ENCODE measurements around the gene SPDYE4. TPM values are rescaled to one million over a fixed set of nuclear protein-coding genes. Genes with fewer than 3 reads are reported as not detected.

Gene SPDYE4
- total RNA-seq, 1 experiment from 2014 or later: not detected

DNA sequence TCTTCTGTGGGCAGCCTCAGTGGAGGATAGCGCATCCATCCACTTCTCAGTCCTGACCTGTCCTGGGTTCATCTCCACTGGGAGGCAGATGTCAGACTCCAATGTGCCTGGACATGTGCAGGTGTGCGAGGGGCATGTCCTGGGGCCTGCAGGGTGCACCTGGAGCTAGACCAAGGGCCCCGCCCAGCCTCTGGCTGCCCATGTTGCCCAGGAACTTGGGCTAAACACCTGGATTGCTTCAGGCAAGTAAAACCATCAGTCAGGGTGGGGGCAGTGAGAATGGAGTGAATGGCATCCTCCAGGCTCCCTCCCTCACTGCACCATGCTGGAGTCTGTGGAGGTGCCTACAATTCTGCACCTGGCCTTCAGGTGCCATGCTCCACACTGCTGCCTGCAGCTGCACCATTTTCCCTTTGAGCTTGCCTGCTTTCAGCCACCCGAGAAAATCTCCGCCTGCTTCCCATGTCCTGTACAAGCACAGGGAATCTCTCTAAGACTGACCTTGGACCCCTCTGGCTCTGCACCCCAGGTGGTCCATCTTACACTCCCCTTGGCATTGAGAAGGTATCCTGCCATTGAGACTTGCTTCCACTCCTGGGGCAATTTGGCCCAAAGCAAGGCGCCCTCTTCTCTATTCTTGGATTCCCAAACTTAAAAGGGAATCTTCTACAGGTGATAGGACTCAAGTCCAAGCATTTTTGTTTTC, 42.9 kb upstream of the SPDYE4 start:
- Histone ChIP-seq H3K79me2 (ENCODE audit: low read length) (no peaks in the 10 kb centered on the region), H3K27me3 (ENCODE audit: low read length) (0 out of 2 replicates have a peak, but pooled peaks cover 4% of the 10 kb centered on the region), H3K4me3 (ENCODE audit: low read length) (no peak overlapping the region), H3K36me3 (ENCODE audit: low read depth, low read length) (no peaks in the 10 kb centered on the region), H4K20me1 (ENCODE audit: low read length) (no peaks in the 10 kb centered on the region), H3K4me2 (ENCODE audit: low read length) (no peak overlapping the region), H3K9me3 (ENCODE audit: low read length) (no peaks in the 10 kb centered on the region), H3F3A (ENCODE audit: low read length, unreplicated experiment) (no peaks in the 10 kb centered on the region), H2AFZ (ENCODE audit: low read length) (no peak overlapping the region), H3K9me2 (replicated peaks; ENCODE audit: low read length) (no peaks in the 10 kb centered on the region), H3K9ac (ENCODE audit: low read length) (no peak overlapping the region), H3K4me1 (ENCODE audit: insufficient read depth, low read length) (no peaks in the 10 kb centered on the region), H3K27ac (ENCODE audit: low read length) (no peak overlapping the region)
- ATAC-seq: no peak
- ChIA-PET POLR2A (ENCODE audit: unreplicated experiment) (no interaction called here), CTCF (no interaction called here)
- intact Hi-C loops (cut with micrococcal nuclease): no loop called here
- no TSS peak for BruUV-seq (replicated peaks)
- DNase-seq: no peak
- TF ChIP-seq EZH2 (IDR thresholded peaks at IDR 0.05; ENCODE audit: low read length, unreplicated experiment) (no peak), EZH2phosphoT487 (IDR thresholded peaks at IDR 0.05; ENCODE audit: borderline replicate concordance, low read length) (no peak)
- TF ChIP-seq, protein P1, sequence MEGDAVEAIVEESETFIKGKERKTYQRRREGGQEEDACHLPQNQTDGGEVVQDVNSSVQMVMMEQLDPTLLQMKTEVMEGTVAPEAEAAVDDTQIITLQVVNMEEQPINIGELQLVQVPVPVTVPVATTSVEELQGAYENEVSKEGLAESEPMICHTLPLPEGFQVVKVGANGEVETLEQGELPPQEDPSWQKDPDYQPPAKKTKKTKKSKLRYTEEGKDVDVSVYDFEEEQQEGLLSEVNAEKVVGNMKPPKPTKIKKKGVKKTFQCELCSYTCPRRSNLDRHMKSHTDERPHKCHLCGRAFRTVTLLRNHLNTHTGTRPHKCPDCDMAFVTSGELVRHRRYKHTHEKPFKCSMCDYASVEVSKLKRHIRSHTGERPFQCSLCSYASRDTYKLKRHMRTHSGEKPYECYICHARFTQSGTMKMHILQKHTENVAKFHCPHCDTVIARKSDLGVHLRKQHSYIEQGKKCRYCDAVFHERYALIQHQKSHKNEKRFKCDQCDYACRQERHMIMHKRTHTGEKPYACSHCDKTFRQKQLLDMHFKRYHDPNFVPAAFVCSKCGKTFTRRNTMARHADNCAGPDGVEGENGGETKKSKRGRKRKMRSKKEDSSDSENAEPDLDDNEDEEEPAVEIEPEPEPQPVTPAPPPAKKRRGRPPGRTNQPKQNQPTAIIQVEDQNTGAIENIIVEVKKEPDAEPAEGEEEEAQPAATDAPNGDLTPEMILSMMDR (conservative IDR thresholded peaks at IDR 0.05; ENCODE audit: low read depth, low read length): no peak

DNA sequence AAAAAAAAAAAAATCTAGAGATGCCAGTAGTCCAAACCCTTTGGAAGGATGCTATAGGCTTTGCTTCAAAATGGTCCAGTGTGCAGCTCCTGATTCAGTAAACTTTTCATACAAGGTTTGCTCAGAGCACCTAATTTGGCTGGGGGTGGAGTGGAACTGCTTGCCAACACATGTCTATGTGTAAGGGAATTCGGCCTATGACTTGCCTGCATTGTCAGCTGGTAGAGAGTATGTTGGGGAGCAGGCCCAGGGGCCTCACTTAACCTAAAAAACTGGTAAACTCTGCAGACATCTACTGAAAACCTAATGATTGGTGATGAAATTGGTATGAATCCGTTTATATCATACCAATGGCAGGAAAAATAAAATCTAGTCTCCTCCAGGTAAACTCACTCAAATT, 42.3 kb upstream of the SPDYE4 start:
- BruUV-seq (replicated peaks): no TSS peak
- Histone ChIP-seq H3K36me3 (ENCODE audit: low read depth, low read length) (no peaks in the 10 kb centered on the region), H4K20me1 (ENCODE audit: low read length) (no peaks in the 10 kb centered on the region), H3K9me2 (replicated peaks; ENCODE audit: low read length) (no peaks in the 10 kb centered on the region), H3K4me1 (ENCODE audit: insufficient read depth, low read length) (no peaks in the 10 kb centered on the region), H3K4me2 (ENCODE audit: low read length) (no peak overlapping the region), H3F3A (ENCODE audit: low read length, unreplicated experiment) (no peaks in the 10 kb centered on the region), H3K27ac (ENCODE audit: low read length) (no peak overlapping the region), H3K27me3 (ENCODE audit: low read length) (0 out of 2 replicates have a peak, but pooled peaks cover 4% of the 10 kb centered on the region), H3K9me3 (ENCODE audit: low read length) (no peaks in the 10 kb centered on the region), H3K79me2 (ENCODE audit: low read length) (no peaks in the 10 kb centered on the region), H3K4me3 (ENCODE audit: low read length) (no peak overlapping the region), H2AFZ (ENCODE audit: low read length) (no peak overlapping the region), H3K9ac (ENCODE audit: low read length) (no peak overlapping the region)
- intact Hi-C loops (cut with micrococcal nuclease): no loop called here
- POLR2A ChIA-PET (ENCODE audit: unreplicated experiment): no interaction called here
- CTCF ChIA-PET: no interaction called here
- no peak for TF ChIP-seq EZH2 (IDR thresholded peaks at IDR 0.05; ENCODE audit: low read length, unreplicated experiment)
- TF ChIP-seq, protein P1 (conservative IDR thresholded peaks at IDR 0.05; ENCODE audit: low read depth, low read length): no peak
- TF ChIP-seq EZH2phosphoT487 (IDR thresholded peaks at IDR 0.05; ENCODE audit: borderline replicate concordance, low read length): no peak
- DNase-seq (no peak), ATAC-seq (no peak)

DNA sequence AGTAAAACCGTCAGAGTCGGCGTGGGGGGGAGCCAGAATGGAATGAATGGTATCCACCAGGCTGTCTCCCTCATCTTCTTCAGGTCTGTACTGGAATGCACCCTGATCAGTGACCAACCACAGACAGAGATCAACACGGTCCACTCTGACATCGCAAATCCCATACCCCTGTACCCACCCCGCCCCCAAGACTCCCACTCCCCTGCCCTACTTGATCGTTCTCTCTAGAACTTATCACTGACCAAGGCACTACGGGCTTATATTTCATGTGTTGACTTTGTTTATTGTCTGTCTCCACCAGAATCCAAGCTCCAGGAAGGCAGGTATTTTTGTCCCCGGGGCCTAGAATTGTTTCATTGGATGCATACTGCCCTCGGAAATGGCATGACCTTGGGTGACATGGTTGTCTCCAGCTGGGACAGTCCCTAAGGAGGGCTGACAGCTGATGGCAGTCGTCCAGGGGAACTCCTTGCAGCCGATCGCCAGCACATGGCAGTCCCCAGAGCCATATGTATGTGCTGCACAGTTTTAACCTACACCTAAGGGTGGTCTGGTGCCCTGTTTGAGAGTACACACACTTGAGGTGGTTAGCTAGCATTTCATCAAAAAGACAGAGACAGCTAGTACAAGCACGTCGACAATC, 41.3 kb upstream of the SPDYE4 start:
- Histone ChIP-seq H3K36me3 (ENCODE audit: low read depth, low read length) (no peaks in the 10 kb centered on the region), H3K4me1 (ENCODE audit: insufficient read depth, low read length) (no peaks in the 10 kb centered on the region), H3K9ac (ENCODE audit: low read length) (no peak overlapping the region), H2AFZ (ENCODE audit: low read length) (no peak overlapping the region), H3K4me2 (ENCODE audit: low read length) (no peak overlapping the region), H4K20me1 (ENCODE audit: low read length) (no peaks in the 10 kb centered on the region), H3K9me2 (replicated peaks; ENCODE audit: low read length) (no peaks in the 10 kb centered on the region), H3F3A (ENCODE audit: low read length, unreplicated experiment) (no peaks in the 10 kb centered on the region), H3K79me2 (ENCODE audit: low read length) (no peaks in the 10 kb centered on the region), H3K9me3 (ENCODE audit: low read length) (no peaks in the 10 kb centered on the region), H3K27me3 (ENCODE audit: low read length) (0 out of 2 replicates have a peak, but pooled peaks cover 4% of the 10 kb centered on the region), H3K27ac (ENCODE audit: low read length) (no peak overlapping the region), H3K4me3 (ENCODE audit: low read length) (no peak overlapping the region)
- POLR2A ChIA-PET (ENCODE audit: unreplicated experiment): no interaction called here
- intact Hi-C loops (cut with micrococcal nuclease): no loop called here
- TF ChIP-seq EZH2phosphoT487 (IDR thresholded peaks at IDR 0.05; ENCODE audit: borderline replicate concordance, low read length): no peak
- TF ChIP-seq EZH2 (IDR thresholded peaks at IDR 0.05; ENCODE audit: low read length, unreplicated experiment): no peak
- DNase-seq (no peak), ATAC-seq (no peak)
- CTCF ChIA-PET: no interaction called here
- BruUV-seq (replicated peaks): no TSS peak
